ES-I3 (cell line): ENCODE measurements around the gene NOS1AP.

Source experiments
- H3K36me3 ChIP-seq: 2 replicates; pipeline ENCODE4 v1.6.1; 2013; ENCODE audit warnings: mild to moderate bottlenecking, low read length, control low read depth, moderate library complexity; ENCODE audit not compliant: insufficient read depth
- H3K4me1 ChIP-seq: 2 replicates; pipeline ENCODE4 v1.6.1; 2013; ENCODE audit warnings: mild to moderate bottlenecking, control low read depth, low read length; ENCODE audit not compliant: insufficient read depth
- H3K9ac ChIP-seq: 2 replicates; pipeline ENCODE4 v1.6.1; 2013; ENCODE audit warnings: low read depth, mild to moderate bottlenecking, low read length, moderate library complexity
- H3K9me3 ChIP-seq: 2 replicates; pipeline ENCODE4 v1.6.1; 2013; ENCODE audit warnings: mild to moderate bottlenecking, low read length, moderate library complexity; ENCODE audit not compliant: control insufficient read depth, insufficient read depth

Gene NOS1AP

DNA sequence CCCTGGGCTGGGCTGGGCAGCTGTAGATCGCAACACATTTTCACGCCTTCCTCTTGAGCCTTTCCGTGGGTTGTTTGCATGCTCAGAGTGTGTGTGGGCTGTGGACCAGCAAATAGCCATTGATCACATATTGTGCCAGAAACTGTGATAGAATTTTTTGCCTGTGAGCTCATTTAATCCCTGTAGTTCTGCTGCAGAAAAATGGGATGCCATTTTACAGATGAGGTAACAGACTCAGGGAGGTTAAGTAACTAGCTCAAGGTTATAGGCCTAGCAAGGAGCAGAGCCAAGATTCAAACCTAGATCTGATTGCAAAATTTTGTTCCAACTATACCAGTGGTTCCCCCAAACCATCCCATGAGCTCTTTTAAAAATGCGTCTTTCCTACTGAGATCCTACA, 296.7 kb downstream of the NOS1AP start:
- Histone ChIP-seq H3K9ac (no peak overlapping the region), H3K36me3 (no peaks in the 10 kb centered on the region; the same call in 1 of the 2 replicates), H3K9me3 (no peaks in the 10 kb centered on the region), H3K4me1 (no peaks in the 10 kb centered on the region)

DNA sequence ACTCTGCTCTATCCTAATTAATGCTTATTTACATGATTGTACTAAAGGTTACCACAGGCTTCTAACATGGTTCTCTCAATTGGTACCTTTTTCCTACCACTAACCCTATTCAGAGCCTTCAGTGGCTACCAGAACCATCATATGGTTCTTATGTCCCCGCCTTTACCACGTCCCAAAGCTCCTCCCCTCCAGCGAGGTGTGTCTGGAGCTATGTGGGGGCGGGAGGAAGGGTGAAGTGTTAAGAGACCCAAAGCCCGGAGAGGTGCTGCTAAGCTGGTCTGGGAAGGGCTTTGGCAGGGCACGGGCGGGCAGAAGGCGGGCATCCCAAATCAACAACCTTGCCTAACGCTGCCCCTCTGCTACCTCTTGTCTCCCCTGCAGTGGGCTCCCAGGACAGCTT, 297.2 kb downstream of the NOS1AP start:
- Histone ChIP-seq H3K36me3 (no peaks in the 10 kb centered on the region; the same call in 1 of the 2 replicates), H3K9me3 (no peaks in the 10 kb centered on the region), H3K9ac (no peak overlapping the region), H3K4me1 (no peaks in the 10 kb centered on the region)

DNA sequence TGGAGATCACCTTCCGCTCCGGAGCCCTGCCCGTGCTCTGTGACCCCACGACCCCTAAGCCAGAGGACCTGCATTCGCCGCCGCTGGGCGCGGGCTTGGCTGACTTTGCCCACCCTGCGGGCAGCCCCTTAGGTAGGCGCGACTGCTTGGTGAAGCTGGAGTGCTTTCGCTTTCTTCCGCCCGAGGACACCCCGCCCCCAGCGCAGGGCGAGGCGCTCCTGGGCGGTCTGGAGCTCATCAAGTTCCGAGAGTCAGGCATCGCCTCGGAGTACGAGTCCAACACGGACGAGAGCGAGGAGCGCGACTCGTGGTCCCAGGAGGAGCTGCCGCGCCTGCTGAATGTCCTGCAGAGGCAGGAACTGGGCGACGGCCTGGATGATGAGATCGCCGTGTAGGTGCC, 297.6 kb downstream of the NOS1AP start:
- Histone ChIP-seq H3K36me3 (no peaks in the 10 kb centered on the region; the same call in 1 of the 2 replicates), H3K4me1 (no peaks in the 10 kb centered on the region), H3K9me3 (no peaks in the 10 kb centered on the region), H3K9ac (no peak overlapping the region)

DNA sequence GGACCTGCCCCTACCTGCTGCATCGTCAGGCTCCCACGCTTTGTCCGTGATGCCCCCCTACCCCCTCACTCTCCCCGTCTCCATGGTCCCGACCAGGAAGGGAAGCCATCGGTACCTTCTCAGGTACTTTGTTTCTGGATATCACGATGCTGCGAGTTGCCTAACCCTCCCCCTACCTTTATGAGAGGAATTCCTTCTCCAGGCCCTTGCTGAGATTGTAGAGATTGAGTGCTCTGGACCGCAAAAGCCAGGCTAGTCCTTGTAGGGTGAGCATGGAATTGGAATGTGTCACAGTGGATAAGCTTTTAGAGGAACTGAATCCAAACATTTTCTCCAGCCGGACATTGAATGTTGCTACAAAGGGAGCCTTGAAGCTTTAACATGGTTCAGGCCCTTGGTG, 298.3 kb downstream of the NOS1AP start:
- no peaks in the 10 kb centered on the region for H3K9me3 ChIP-seq
- no peaks in the 10 kb centered on the region for H3K4me1 ChIP-seq
- H3K36me3 ChIP-seq = no peaks in the 10 kb centered on the region; the same call in 1 of the 2 replicates
- H3K9ac ChIP-seq = no peak overlapping the region

DNA sequence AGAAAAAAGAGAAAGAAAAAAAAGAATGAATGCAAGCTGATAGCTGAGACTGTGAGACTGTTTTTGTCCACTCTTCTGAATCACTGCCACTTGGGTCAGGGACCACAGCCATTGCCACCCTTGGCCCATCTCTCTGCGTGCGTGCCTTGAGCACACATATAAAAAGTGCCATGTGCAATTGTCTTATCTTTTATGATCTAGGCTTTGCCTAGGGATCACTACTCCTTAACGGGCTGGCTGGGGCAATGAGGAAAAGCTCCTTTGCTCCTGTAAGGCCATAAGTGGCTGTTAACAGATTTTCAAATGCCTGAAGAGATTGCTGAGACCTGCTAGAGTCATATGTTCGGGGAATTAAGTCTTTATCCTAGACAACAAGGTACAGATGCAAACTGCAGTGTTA, 299.0 kb downstream of the NOS1AP start:
- no peaks in the 10 kb centered on the region for H3K4me1 ChIP-seq
- H3K36me3 ChIP-seq = no peaks in the 10 kb centered on the region; the same call in 1 of the 2 replicates
- H3K9ac ChIP-seq = no peak overlapping the region
- H3K9me3 ChIP-seq = no peaks in the 10 kb centered on the region

DNA sequence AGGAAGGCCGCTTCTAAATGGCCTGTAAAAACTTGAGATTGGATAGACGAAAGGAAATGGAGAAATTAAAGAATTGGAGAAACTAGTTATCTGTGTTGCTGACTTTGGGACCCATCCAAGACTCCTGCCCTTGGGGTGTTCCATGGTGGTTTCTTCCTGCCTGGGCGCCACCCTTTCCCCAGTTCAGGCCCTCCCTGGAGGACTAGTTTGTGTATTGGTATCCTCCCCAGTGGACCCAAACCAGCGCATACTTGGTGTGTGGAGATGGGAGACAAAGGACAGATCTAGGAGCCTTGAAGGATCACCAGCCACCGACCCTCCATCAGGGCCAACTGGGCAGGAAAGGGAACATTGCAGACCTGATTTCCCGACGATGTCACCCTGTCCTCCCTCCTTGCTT, 300.1 kb downstream of the NOS1AP start:
- Histone ChIP-seq H3K9ac (no peak overlapping the region), H3K36me3 (no peaks in the 10 kb centered on the region; the same call in 1 of the 2 replicates)

DNA sequence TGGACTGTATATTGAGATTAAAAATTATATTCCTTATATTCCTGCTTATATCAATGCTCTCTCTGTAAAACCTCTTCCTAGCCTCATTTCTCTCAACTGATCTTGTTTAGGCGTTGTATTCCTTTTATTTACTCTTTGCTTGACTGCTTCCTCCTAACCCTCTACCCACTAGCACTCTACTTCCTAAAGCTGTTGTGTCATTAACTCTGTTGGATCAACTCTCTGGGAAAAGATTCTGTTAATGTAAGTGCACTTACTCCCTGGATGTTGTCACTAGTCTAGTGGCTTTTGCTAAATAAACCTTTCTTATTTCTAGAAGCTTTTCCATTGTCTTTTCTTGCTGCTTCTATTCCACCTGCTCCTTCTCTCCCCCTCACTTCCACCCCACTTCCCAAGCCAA, 300.7 kb downstream of the NOS1AP start:
- Histone ChIP-seq H3K4me1 (no peaks in the 10 kb centered on the region), H3K9me3 (no peaks in the 10 kb centered on the region), H3K36me3 (no peaks in the 10 kb centered on the region; the same call in 1 of the 2 replicates), H3K9ac (no peak overlapping the region)

More for the DNA sequence above, 300.1 kb downstream of the NOS1AP start:
- Histone ChIP-seq H3K9me3 (no peaks in the 10 kb centered on the region), H3K4me1 (no peaks in the 10 kb centered on the region)

DNA sequence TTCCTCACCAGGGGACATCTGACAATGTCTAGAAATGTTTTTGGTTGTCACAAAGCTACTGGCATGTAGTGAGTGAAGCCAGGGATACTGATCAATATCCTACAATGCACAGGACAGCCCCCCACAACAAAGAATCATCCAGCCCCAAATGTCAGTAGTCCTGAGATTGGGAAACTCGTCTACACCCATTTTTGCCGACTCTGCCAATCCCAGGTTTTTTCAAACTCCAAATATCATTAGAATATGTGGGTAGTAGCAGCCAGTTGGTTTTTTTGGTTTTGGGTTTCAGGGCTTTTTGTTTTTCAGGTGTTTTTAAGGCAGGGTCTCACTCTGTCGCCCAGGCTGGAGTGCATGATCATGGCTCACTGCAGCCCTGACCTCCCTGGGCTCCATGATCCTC, 301.2 kb downstream of the NOS1AP start:
- H3K9me3 ChIP-seq = no peaks in the 10 kb centered on the region
- no peaks in the 10 kb centered on the region; the same call in 1 of the 2 replicates for H3K36me3 ChIP-seq
- no peaks in the 10 kb centered on the region for H3K4me1 ChIP-seq
- no peak overlapping the region for H3K9ac ChIP-seq

DNA sequence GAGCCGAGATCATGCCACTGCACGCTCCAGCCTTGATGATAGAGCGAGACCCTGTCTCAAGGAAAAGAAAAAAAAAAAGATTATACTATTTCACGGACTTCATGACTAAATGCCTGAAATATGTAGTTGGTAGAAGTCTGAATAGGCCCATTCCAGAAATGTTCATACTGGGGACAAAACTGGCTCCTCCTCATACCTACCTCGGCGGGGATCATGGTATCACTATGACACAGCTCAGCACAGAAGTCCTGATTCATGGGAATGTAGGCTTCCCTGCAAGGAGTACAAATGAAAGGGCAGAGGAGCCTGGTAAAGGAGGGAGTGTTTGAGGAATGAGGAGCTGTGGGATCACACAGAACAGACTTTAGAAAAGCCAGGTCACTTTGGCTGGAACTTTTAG, 302.1 kb downstream of the NOS1AP start:
- no peak overlapping the region for H3K9ac ChIP-seq
- no peaks in the 10 kb centered on the region; the same call in 1 of the 2 replicates for H3K36me3 ChIP-seq
- no peaks in the 10 kb centered on the region for H3K9me3 ChIP-seq
- no peaks in the 10 kb centered on the region for H3K4me1 ChIP-seq

DNA sequence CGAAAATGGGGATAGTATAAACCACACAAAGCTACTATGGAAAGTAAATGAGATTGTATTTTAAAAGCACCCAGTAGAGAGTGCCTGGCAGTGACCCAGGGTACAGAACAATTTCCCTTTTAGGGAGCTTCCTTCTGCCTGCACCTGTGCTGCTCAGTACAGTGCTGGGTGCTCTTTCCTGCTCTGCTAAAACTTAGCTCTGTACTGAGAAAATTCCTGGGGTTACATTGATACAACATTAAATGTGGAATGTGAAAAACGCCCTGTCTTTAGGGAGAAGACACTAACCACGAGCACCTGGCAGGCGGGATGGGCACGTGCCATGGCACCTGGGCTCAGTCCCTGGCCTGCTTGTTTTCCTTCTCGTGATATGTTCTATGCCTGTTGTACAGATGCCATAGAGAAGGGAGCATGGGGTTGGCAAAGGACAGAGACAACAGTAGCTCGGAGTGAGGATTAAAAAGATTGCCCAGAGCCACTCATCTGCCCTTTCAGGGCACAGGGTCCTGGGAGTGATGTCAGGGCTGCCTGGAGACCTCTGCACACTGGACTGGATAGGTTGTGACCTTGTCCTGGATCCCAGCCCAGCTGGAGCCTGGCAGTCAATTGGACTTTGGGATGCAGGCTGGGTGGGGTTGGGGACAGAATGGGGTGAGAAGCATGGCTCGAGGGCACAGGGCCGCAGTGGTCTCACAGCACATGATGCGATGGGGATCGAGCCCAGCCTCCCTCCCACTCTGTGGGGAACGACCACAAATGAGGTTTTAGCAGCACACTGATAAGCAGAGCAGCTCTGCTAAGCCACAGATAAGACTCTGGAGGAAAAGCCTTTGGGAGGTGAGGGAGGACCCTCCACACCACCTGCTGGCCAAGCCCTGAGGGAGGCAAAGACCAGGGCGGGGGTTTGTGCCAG, 302.9 kb downstream of the NOS1AP start:
- H3K9ac ChIP-seq = no peak overlapping the region
- H3K4me1 ChIP-seq = no peaks in the 10 kb centered on the region
- no peaks in the 10 kb centered on the region for H3K9me3 ChIP-seq
- H3K36me3 ChIP-seq = no peaks in the 10 kb centered on the region; the same call in 1 of the 2 replicates

DNA sequence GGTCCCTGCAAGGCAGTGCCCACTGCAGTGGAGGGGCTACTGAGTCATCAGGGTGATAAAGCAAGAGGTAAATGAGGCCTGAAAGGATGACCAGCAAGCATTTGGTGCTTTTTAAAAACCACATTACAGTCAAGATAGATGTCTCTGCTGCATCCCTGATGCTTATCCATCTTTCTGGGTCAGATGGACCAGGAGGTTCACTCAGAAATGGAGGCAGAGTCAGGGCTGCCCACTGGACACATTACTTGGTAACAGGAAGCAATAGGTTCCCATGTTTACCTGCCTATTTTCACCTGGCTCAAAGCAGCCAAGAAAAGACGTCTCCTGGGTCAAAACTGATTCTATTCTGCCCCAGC, 303.6 kb downstream of the NOS1AP start:
- Histone ChIP-seq H3K9ac (no peak overlapping the region), H3K36me3 (no peaks in the 10 kb centered on the region; the same call in 1 of the 2 replicates), H3K4me1 (no peaks in the 10 kb centered on the region), H3K9me3 (no peaks in the 10 kb centered on the region)

DNA sequence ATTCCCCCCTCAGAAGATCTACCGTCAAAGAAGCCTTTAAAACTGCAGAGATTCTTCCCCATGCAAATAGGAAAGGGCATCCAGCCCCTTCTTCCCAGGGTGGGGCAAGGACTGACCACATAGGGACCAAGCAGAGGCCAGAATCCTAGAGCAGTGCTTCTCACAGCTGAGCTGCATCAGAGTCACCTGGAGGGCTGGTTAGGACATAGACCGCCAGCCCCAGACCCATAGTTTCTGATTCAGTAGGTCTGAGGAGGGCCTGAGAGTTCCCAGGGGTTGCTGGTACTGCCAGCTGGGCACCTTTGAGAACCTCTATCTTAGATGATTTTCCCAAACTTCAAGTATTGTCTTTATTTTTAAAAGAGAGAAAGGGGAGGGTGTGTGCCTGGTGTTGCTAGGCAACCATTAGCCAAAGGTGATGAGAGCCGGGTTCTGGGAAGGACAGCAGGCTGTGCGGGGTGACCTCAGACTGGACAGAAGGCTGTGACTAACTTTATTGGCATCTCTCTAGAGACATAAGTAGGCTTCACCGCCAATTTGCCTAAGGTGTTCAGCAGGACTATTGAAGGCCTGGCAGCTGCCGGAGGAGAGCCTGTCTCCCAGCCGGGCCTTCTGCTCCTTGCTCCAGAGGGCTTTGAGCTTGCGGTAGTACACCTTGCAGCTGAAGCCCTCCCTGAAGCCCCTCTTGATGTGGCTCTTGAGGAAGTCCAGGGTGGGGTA, 304.2 kb downstream of the NOS1AP start:
- H3K9ac ChIP-seq = no peak overlapping the region
- H3K4me1 ChIP-seq = no peaks in the 10 kb centered on the region
- H3K36me3 ChIP-seq = no peaks in the 10 kb centered on the region
- no peaks in the 10 kb centered on the region for H3K9me3 ChIP-seq

DNA sequence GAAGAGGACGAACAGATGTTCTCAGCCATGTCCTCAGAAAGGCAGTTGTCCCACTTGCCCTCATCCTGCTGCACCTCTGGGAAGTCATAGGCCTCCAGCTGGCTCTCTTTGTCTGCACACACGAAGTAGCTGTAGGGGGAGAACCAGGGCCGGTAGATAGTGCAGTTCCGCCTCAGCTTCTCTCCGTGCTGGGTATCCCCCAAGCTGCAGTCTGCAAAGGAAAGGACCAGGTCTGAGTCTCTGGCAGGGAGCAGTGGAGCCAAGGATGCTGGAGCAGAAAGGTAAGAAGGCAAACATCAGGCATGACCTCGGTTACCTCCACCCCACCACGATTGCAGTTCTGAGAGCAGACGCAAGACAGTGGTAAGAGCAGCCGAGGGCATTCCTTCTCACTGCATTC, 304.9 kb downstream of the NOS1AP start:
- Histone ChIP-seq H3K9me3 (no peaks in the 10 kb centered on the region), H3K36me3 (no peaks in the 10 kb centered on the region), H3K4me1 (no peaks in the 10 kb centered on the region), H3K9ac (no peak overlapping the region)

DNA sequence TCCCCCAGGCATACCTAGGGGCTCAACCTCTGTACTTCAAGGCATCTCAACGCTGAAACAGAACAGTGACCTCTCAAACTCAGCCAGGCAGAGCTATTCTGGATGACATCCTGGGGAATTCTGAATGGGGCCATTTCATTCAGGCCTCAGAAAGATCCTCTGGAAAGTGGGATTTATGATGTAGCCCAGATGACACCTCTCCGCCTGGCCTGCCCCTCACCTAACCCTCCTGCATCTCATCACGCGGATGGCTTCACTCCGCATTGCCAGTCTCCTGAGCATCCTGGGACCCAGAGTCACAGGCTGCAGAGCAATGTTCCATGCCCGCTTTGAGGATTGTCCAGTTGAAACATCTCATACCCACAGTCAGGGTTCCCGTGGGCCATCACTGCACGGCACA, 306.0 kb downstream of the NOS1AP start:
- H3K36me3 ChIP-seq = no peaks in the 10 kb centered on the region
- no peaks in the 10 kb centered on the region for H3K9me3 ChIP-seq
- no peaks in the 10 kb centered on the region for H3K4me1 ChIP-seq
- no peak overlapping the region for H3K9ac ChIP-seq

DNA sequence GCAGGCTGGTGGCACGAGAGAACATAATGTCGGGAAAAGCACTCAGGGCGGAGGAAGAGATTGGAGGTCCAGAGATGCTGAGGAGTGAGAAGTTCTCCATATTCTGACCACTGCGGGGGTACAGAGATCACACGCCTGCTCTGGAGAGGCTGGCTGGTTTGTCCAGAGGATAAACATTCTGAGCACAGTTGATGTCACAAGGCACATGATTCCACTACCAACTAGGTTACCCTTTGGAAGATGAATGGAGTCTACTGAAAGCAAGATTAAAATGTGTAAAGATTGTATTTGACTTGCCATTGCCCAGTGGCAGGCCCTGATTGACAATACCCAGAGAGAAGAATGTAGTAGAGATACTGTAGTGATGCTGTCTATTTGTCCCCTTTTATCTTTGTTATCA, 307.2 kb downstream of the NOS1AP start, which contains the start of gene SPATA46:
Gene SPATA46, minus strand, starts transcription at position 164 of the 400 bp plus-strand sequence. Its CDS starts 64 bp downstream, at position 100.
- no peak within 1 kb of the TSS for H3K9ac ChIP-seq
- no peaks in the 10 kb centered on the region for H3K4me1 ChIP-seq
- no peaks in the 10 kb centered on the region for H3K9me3 ChIP-seq
- no peaks in the 10 kb centered on the region for H3K36me3 ChIP-seq
